Upper lobe of right lung (tissue), 1 donor: ENCODE measurements around the gene FN1. TPM values are rescaled to one million over a fixed set of nuclear protein-coding genes. Genes with fewer than 3 reads are reported as not detected.

Source experiments
- ATAC-seq: fragments of 200-7000 bp; cut with Tn5 transposase; one replicate; pipeline ENCODE4 v1.9.1; 2020; ENCODE audit warnings: mild to moderate bottlenecking, moderate library complexity
- DNase-seq: peaks from one replicate; pipeline ENCODE4 v3.0.0-alpha.2; 2020
- H3K27ac ChIP-seq: fragments of 200-600 bp; one replicate; pipeline ENCODE4 v1.8.0; 2022
- H3K27me3 ChIP-seq: fragments of 200-600 bp; one replicate; pipeline ENCODE4 v1.8.0; 2022; ENCODE audit warnings: mild to moderate bottlenecking
- H3K36me3 ChIP-seq: fragments of 200-600 bp; one replicate; pipeline ENCODE4 v1.8.0; 2022
- H3K4me1 ChIP-seq: fragments of 200-600 bp; one replicate; pipeline ENCODE4 v1.8.0; 2022
- H3K4me3 ChIP-seq: fragments of 200-600 bp; one replicate; pipeline ENCODE4 v1.8.0; 2022; ENCODE audit warnings: mild to moderate bottlenecking
- H3K9me3 ChIP-seq: fragments of 200-600 bp; one replicate; pipeline ENCODE4 v1.8.0; 2022
- CTCF ChIP-seq: fragments of 200-600 bp; IDR thresholded peaks from one replicate; pipeline ENCODE4 v1.8.0; 2022; ENCODE audit warnings: antibody characterized with exemption
- intact Hi-C: fragments of 100-400 bp; cut with DNase I; formaldehyde crosslinking; loops from one replicate; pipeline ENCODE4 v1.11.0; 2022
- total RNA-seq: library from RNA; stranded (reverse); fragmentation: NEBNext Ultra II Directional; extraction: Animal tissue kit (Norgen Biotek cat#: 25700); gene quantifications from one replicate; pipeline ENCODE4 v1.2.1, GENCODE V29; 2021
- donor health status: DM: no; HTN: yes; CAD: no; lungs with severe emphysema.

Gene FN1
- total RNA-seq, 1 donor from 2014 or later, result 955 TPM

DNA sequence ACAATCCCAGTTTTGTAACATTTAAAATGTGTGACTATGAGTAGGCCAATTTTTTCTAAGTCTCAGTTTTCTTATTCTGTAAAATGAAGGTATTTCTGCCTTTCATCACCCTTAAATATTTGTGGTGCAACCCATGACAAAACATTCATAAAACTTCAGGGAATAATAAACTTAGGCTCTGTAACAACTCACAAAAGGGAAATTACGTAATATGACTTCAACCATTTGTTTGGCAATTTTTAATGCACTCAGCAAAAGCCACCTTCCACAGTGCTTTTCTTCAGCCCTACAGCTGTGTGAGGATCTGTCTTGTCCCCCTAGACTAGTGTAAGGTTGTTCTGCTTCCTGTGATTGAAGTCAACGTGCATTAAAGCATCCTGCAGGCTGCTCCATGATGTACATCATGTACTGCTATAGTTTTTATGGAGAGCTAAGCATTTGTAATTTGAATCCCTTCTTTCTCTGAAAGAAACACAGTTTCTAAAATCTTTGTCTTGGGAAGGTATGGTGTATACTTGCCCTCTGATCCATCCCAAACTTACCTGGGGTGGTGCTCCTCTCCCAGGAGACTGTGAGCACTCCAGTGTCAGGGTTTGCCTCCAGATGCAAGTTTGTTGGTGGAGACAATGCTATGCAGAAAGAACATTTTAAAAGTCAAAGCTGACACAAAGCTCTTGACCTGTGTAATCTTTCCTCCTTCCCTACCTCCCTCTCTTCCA lies 39.1 kb downstream of the FN1 start:
- Histone ChIP-seq H3K27ac (no peak overlapping the region), H3K36me3 (peaks cover 36% of the 10 kb centered on the region), H3K4me3 (no peak overlapping the region), H3K9me3 (no peaks in the 10 kb centered on the region), H3K27me3 (no peaks in the 10 kb centered on the region), H3K4me1 (peaks cover 9% of the 10 kb centered on the region)
- intact Hi-C loops, result no loop called here
- TF ChIP-seq CTCF, result no peak
- ATAC-seq, result peak; percentile 48
- DNase-seq, result no peak

GRCh38 chr2:215395687-215396460 lies 40.0 kb downstream of the FN1 start:
- intact Hi-C loops, result no loop called here
- peaks cover 9% of the 10 kb centered on the region for H3K4me1 ChIP-seq
- DNase-seq (no peak), ATAC-seq (no peak)
- H3K27me3 ChIP-seq, result no peaks in the 10 kb centered on the region
- H3K4me3 ChIP-seq, result no peak overlapping the region
- no peak overlapping the region for H3K27ac ChIP-seq
- peaks cover 44% of the 10 kb centered on the region for H3K36me3 ChIP-seq
- no peaks in the 10 kb centered on the region for H3K9me3 ChIP-seq
- TF ChIP-seq CTCF, result no peak

- no peaks in the 10 kb centered on the region for H3K9me3 ChIP-seq
- peaks cover 9% of the 10 kb centered on the region for H3K4me1 ChIP-seq
- no peaks in the 10 kb centered on the region for H3K27me3 ChIP-seq
- H3K4me3 ChIP-seq, result no peak overlapping the region
- no peak for TF ChIP-seq CTCF
- no peak for DNase-seq
- peaks cover 55% of the 10 kb centered on the region for H3K36me3 ChIP-seq
- no peak for ATAC-seq
- no peak overlapping the region for H3K27ac ChIP-seq
- intact Hi-C loops, result no loop called here
These were observed 41.6 kb downstream of the FN1 start for GRCh38 chr2:215394102-215394805.

GRCh38 chr2:215392687-215393270 lies 43.1 kb downstream of the FN1 start:
- Histone ChIP-seq H3K36me3 (peaks cover 61% of the 10 kb centered on the region), H3K4me1 (peaks cover 9% of the 10 kb centered on the region), H3K4me3 (no peak overlapping the region), H3K27ac (no peak overlapping the region), H3K27me3 (no peaks in the 10 kb centered on the region), H3K9me3 (no peaks in the 10 kb centered on the region)
- no peak for DNase-seq
- no peak for TF ChIP-seq CTCF
- intact Hi-C loops, result no loop called here
- ATAC-seq, result no peak

DNA sequence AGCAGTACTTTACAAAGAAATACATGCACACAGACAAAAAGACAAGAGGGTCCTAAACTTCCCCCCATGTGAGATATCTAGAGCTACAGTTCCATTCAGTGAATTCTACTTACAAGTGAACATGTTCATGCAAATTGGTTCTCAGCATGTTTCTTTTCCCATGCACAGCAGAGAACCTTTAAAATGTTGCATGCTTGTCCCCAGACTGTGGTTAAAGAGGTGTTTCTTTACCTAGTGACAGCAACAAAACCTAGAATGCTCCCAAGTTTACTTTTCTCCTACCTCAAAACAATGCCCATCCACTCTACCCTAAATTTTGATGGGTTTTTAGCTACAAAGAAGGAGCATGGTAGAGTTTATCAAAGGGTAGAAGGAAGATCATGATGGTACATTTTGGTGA lies 43.7 kb downstream of the FN1 start:
- DNase-seq (no peak), ATAC-seq (no peak)
- no peaks in the 10 kb centered on the region for H3K9me3 ChIP-seq
- TF ChIP-seq CTCF, result no peak
- peaks cover 67% of the 10 kb centered on the region for H3K36me3 ChIP-seq
- H3K27me3 ChIP-seq, result no peaks in the 10 kb centered on the region
- intact Hi-C loops, result no loop called here
- H3K4me1 ChIP-seq, result peaks cover 6% of the 10 kb centered on the region
- no peak overlapping the region for H3K4me3 ChIP-seq
- H3K27ac ChIP-seq, result no peak overlapping the region
